Right renal cortex interstitium (tissue), 3 donors: Measurements from ENCODE around the gene INPP5B. TPM values are rescaled to one million over a fixed set of nuclear protein-coding genes. Genes with fewer than 3 reads are reported as not detected.

Experiments used
- DNase-seq, 3 donors: peaks; one replicate each; pipeline ENCODE4 v3.0.0-alpha.2; 2013; ENCODE audit warnings: low read depth in 3 of 3, low spot score in 2 of 3
- polyA plus RNA-seq, 3 donors: library from polyadenylated mRNA; unstranded; fragments of 120-200 nt; gene quantifications; one replicate each; pipeline ENCODE4 v1.2.1, GENCODE V29; 2013; ENCODE audit not compliant: insufficient read length in 3 of 3

The INPP5B gene
- polyA plus RNA-seq, 3 donors = 17.0 to 18.9 (median 17.8) TPM

- no peak for DNase-seq
Observed at GRCh38 chr1:37845049-37845646, 101.7 kb downstream of the INPP5B start.

GRCh38 chr1:37844536-37844935 is 102.3 kb downstream of the INPP5B start:
- DNase-seq = no peak

GRCh38 chr1:37841652-37842051 is 105.2 kb downstream of the INPP5B start:
- no peak for DNase-seq

- DNase-seq = no peak
Observed at GRCh38 chr1:37840711-37841110, 106.1 kb downstream of the INPP5B start.

DNA sequence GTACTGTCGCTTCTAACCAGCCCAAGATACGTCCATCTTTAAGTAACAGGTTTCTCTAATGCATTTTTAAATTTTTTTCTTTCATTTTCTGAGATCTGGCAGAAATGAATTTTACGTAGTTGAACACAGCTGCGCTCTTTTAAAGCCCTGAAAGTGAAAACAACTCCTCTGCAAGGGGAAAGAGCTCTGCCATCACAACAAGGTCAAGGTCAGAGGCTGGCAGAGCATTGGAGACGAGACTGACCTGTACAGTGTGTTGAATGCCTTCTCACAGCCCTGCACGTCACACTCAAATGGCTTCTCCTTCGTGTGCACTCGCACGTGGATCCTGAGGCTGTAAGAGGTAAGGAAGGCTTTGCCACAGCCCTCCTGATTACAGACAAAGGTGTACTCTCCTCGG is 107.2 kb downstream of the INPP5B start:
- no peak for DNase-seq

- no peak for DNase-seq
Observed at GRCh38 chr1:37836788-37837187, 110.1 kb downstream of the INPP5B start.

DNA sequence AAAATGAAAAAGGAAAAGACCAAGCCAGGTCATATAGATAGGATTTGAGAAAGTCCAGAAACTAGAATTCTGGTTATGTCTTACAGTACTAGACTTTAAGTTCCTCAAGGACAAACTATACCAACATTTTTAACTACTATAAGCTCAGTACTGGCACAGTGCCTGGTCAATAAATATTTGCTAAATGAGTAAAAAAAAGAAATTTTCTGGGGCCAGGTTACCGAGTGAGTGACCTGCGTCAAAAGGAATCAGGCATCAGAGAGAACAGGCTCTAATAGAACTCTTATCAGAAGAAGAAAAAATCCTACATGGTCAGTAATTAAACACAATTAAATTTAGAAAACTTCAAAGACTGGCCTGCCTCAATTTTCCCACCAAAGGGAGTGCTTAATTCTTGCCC is 115.0 kb downstream of the INPP5B start:
- DNase-seq = no peak

- DNase-seq = no peak
Observed at GRCh38 chr1:37831109-37831508, 115.7 kb downstream of the INPP5B start.

DNA sequence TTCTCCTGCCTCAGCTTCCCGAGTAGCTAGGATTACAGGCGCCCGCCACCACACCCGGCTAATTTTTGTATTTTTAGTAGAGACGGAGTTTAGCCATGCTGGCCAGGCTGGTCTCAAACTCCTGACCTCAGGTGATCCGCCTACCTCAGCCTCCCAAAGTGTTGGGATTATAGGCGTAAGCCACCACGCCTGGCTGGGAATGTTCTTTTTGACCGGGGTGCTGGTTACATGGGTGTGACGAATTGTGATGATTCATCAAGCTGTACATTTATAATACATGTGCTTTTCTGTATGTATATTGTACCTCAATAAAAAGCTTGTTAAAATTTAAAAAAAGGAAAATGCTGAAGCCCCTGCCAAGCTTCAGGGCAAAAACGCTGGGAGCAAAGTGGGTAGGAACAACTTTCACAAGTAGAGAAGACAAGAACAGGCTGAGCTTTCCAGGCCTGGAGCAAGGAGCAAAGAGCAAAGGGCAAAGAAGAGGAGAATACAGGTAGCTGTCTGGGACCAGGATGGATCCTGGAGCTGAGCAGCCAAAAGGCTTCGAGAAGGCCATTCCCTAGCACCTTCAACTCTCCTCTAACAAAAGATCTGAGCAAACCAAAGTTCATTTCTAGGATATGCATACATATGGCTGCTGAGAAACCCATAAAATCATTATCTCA is 118.3 kb downstream of the INPP5B start:
- no peak for DNase-seq

- DNase-seq = no peak
Observed at GRCh38 chr1:37825506-37825905, 121.3 kb downstream of the INPP5B start.

GRCh38 chr1:37824001-37824400 is 122.9 kb downstream of the INPP5B start:
- DNase-seq = no peak

GRCh38 chr1:37822906-37823815 is 123.7 kb downstream of the INPP5B start:
- DNase-seq = no peak

GRCh38 chr1:37821481-37821880 is 125.4 kb downstream of the INPP5B start:
- DNase-seq = no peak

DNA sequence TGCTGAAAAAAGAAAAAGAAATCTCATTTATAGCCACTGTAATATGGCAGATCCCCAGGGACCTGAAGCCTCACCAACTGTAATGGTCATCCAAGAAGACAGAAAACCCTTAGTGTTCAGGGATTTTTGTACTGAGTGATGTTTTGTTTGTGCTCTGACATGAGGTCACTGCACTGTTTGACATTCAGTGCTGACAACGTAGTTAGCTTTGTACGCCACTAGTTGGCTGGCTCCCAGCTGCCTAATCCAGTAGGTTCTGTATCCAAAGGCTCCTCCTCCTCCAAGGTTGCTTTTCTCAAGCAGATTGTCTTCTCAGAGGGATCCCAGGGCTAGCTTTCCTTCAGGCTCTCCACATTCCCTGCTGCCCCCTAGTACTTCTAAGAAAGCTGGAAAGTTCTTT is 129.4 kb downstream of the INPP5B start:
- no peak for DNase-seq

DNA sequence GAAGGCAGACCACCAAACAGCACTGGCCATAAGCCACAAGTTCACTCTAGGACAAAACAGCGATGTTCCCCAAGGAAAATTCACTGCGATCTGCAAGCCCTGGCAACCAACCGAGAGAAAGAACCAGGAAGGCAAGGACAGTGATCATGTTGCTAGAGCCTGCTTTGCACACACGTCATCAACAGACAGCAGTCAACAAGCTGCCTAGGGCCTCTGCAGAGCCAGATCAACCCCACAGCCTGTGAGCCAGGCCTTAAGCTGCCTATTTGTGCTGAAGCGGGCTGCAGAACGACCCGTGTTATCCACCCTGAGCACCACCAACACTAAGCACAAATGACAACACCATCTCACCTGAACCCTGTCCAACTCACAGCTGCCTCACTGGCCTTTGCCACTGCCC is 132.6 kb downstream of the INPP5B start:
- DNase-seq = no peak

- no peak for DNase-seq
Observed at GRCh38 chr1:37813529-37814145, 133.2 kb downstream of the INPP5B start.

GRCh38 chr1:37811027-37811655 is 135.7 kb downstream of the INPP5B start:
- DNase-seq = peak in 1 of 3 donors; percentile 32
